Inferior parietal cortex (tissue), 1 donor: ENCODE results near the gene CES5A.
"Not testable (repeated sequence)": the region's sequence is repeated elsewhere in the genome, so short reads cannot be mapped to it uniquely, and the experiment has no call there.

Source experiments
- DNase-seq: peaks from one replicate; pipeline ENCODE4 v3.0.0-alpha.2; 2016; ENCODE audit errors: extremely low spot score

Gene CES5A

DNA sequence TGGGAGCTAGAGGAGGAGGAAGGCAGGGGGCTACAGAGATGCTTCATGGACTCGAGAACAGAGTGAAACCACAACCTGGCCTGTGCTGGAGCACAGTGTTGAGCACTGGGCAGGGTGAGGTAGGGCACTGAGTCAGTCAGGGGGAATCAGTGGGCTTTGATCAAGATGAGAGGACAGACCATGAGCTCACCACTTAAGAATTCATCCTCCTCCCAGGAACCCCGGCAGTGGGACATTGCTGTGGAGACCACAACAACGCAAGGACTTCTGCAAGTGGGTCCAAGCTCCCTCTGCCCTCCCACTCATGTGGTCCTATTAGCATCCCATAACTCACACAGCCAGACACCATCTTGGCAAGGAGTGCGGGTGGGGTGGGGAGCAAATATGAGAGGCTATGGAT lies 1.7 kb upstream of the CES5A start:
- no peak for DNase-seq

- no peak for DNase-seq
Observed at GRCh38 chr16:55873122-55873521, 2.1 kb downstream of the CES5A start.

- no peak for DNase-seq
Observed at GRCh38 chr16:55872130-55872529, 3.0 kb downstream of the CES5A start.

DNA sequence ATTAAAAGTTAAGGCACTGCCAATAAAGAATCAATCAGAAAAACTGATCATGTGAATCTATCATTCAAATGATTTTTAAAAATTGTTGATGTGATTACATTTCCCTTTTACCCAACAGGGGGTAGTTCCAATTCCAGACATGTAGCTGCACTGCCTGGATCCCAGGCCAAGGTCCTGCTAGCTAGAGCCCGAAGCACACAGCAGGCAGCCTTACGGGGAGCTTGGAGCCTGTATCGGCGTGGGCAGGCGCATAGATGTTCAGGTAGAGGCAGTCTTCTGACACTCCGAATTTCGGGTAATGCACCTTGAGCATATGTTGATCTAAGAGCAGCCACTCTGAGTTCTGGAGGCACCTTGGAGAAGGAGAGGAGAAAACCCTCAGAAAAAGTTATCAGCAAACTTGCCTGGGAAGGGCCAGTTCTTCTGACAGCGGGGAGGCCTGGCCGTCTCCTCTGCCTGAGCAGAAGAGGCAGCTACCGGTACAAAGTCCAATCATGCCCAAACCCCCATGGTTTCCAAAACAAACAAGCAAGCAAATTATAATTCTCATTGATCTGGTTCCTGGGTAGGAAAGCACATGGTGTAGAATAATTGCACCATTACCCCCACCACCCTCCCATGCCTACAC lies 3.6 kb downstream of the CES5A start:
- no peak for DNase-seq

DNA sequence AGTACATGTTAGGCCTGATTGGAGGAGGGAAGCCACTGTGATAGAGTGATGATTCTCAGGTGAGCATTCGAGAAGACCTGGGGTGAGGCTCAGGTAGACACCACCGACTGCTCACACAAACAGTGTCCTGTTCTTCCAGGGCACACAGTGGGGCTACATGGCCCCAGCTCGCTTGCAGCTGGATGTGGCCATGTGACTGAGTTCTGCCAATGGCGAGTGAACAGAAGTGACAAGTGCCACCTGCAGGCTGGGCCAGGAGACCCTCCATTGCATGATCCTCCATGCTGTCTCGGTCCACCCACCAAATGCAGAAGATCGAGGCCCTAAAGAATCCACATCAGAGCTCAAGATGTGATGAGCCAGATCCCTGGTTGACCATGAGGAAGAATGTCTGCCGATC lies 6.2 kb downstream of the CES5A start:
- no peak for DNase-seq

DNA sequence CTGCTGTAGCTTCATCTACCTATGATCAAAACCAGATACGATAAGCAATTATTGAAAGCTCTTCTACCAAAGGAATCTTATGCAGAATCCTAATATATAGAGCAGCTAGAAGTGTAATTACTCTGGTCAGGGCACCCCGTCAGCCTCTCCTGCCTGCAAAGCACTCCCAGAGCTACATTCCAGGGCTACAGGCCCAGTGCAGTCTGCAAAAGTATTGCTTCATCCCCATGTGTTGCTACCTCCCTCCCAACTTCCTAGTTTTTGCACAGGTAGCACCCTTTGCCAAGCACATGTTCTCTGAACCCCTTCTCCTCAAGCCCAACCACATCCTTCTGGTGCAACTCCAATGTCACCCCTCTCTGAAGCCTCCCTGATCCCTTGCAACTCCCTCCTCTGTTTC lies 7.0 kb downstream of the CES5A start:
- no peak for DNase-seq

- no peak for DNase-seq
Observed at GRCh38 chr16:55861288-55861687, 13.9 kb downstream of the CES5A start.

- DNase-seq: not testable (repeated sequence)
Observed at GRCh38 chr16:55857650-55858049, 17.5 kb downstream of the CES5A start.

- no peak for DNase-seq
Observed at GRCh38 chr16:55856950-55857349, 18.2 kb downstream of the CES5A start.

GRCh38 chr16:55853114-55853513 lies 22.1 kb downstream of the CES5A start:
- DNase-seq: no peak

GRCh38 chr16:55849536-55849935 lies 25.6 kb downstream of the CES5A start:
- no peak for DNase-seq

DNA sequence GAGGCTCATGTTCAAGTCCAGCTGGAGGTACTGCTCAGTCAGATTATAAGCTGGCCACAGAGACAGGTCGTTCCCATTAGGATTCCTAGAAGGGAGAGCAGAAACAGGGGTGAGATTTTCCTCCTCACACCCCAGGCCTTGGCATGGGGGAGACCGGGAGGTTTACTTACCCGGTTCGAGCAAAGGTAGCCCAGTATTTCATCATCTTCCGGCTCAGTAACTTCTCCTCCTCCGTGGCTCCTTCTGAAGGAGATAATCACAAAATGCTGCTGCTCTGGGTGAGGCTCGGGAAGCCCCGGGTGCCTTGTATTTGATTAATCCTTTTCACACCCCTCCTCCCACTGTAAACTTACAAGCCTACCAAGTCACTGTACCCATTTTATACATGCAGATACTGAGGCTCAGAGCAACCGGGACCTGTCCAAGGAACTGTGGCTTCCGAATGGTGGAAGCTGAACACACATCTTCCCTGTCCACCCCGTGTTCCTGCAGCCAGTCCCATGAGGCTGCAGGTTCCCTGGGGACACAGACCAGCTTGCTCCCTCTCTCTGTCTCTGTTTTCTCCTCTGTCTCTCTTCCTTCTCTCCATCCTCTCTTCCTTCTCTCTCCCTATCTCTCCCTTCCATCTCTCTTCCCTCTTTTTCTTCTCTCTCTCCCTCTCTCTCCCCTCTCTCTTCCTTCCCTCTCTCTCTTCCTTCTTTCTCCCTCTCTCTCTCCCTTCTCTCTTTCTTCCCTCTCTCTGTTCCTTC lies 28.4 kb downstream of the CES5A start:
- DNase-seq: no peak

DNA sequence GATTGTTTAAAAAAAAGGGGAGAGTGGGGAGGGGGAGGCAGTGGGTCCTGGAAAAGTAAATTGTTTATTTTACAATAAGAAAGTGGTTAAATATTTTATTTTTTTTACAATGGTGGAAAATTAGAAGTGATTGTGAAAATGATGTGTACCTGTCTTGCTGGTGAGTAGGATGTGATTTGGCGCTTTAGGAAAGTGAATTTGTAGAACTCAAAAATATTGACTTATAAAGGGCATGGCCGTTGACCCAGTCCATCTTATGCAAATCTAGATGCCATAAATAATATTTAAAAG lies 32.1 kb downstream of the CES5A start:
- DNase-seq: no peak

- peak; percentile 85 for DNase-seq
Observed at GRCh38 chr16:55842369-55843104, 32.6 kb downstream of the CES5A start.

DNA sequence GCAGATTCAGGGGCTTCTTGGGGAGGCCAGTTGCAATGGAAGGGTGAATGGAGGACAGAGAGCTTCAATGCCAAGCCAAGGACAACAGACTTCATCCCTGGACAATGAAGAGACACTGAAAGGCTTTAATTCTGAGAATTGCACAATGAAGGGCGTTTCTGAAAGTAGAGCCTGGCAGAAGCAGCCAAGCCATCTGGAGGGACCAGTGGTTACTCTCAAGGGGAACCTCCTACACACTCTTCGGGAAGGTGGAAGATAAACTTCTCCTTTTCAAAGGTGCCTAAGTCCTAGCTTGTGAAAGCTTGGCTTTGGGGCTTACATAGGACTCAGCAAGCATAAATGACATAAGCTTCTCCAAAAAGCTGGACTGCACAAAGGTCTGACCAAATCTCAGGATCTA lies 36.1 kb downstream of the CES5A start:
- no peak for DNase-seq

GRCh38 chr16:55836158-55836611 lies 39.0 kb downstream of the CES5A start:
- DNase-seq: no peak

DNA sequence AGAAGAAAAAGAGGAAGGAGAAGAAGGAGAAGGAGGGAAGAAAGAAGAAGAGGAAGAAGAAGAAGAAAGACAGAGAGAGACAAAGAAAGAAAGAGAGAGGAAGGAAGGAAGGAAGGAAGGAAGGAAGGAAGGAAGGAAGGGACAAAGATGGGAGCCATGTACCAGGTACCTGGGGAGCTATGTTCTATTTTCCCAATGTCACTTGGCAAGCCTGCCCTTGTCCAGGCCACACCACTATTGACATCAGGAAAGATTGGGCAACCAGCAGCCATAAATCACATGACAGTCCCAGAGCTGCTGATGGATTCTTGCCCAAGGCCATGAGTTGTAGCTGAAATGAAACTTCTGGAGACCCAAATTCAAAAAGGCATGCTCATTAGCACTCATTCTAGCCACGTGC lies 39.6 kb downstream of the CES5A start:
- DNase-seq: no peak

- DNase-seq: not testable (repeated sequence)
Observed at GRCh38 chr16:55835173-55835572, 40.0 kb downstream of the CES5A start.

DNA sequence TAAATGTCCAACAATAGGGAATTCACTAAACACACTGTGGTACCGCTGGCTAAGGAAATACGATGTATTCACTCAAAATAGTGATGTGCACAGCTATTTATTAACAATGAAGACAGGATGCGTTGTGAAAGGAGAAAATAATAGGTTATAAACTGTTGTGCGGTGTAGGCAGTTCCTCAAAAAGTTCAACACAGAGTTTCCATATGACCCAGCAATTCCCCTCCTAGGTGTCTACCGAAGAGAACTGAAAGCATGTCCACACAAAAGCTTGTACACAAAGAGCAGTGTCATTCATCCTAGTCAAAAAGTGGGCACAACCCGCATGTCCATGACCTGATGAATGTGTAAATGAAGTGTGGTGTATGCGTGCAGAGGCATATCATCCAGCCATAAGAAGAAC lies 41.1 kb downstream of the CES5A start:
- no peak for DNase-seq

DNA sequence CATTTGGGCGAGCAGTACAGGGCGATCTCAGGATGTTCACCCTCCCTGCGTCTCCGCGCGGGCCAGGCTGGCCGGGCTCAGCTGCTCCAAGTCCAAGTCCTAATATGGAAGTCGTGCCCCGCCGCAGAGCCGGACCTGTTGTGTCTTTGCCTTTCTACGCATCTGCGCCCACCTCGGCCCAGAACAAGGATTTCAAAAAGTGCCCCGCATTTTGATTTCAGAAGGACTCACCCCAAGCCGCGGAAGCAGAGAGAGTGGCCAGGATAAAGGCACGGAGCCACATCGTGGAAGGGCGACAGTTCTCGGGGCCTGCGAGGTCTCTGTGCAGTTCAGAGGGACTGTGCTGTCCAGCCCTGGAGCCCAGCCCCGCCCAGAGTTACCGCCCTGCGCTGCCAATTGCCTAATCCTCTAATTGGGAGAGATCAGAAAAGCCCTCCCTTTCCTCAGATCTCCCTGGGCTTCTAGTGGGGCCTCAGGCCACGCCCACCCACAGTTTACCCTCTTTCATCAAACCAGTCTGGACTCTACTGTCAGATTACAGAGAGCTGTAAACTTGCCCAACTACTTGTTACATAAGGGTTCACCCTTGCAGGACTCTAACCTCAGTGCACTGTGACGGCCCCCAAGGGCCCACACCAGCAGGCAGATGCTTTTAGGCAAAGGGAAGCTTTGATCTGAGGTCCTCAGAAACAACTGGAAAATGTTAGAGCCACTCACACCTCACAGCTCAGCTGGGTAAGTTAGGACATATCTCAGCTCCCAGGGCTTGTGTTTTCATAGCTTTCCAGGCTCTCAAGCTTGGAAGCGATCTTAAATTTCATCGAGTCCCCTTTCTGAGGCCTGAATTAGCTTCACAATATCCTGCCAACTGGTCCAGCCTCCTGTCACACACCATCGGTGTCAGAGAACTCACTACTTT lies 42.1 kb downstream of the CES5A start, which contains the start of gene CES1:
CES1 (minus strand) TSS at position 324 of the 919 bp plus-strand sequence; CDS start at position 283, 41 bp downstream.
- DNase-seq: no peak

- DNase-seq: no peak
Observed at GRCh38 chr16:55832425-55832772, 42.8 kb downstream of the CES5A start.
